ENCODE results near the gene KDM2B. TPM values are rescaled to one million over a fixed set of nuclear protein-coding genes. Genes with fewer than 3 reads are reported as not detected.
A peak's percentile ranks its signal among the peaks of the same experiment; 100 is the strongest.

KDM2B gene
- total RNA-seq, 1 donor from 2014 or later, result 79.2 TPM

DNA sequence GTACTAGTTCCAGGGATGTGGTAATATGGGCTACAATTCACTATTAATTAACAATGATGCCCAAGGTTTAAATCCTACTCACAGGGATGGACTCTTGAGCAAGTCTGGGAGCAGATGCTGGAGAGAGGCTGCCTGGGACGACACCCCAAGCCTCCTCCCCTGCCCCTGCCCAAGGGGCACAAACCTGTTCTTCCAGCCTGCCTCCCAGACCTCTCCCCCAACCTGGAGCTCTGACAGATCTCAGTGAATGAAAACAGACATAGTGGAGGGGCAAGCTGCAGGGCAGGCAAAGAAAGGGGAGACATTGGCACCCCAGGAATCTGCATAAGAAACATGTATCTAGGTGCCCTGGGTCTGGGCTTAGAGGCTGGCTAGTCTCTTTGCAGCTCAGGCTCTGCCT, 5.8 kb downstream of the KDM2B start:
- Mint-ChIP-seq H3K9me3 (ENCODE audit: low read depth) (no peaks in the 10 kb centered on the region), H3K27ac (no peak overlapping the region), H3K36me3 (ENCODE audit: insufficient read depth) (peaks cover 16% of the 10 kb centered on the region), H3K4me1 (ENCODE audit: low read depth) (peaks cover 30% of the 10 kb centered on the region), H3K4me3 (ENCODE audit: low read depth) (no peak overlapping the region), H3K27me3 (no peaks in the 10 kb centered on the region)
- TF ChIP-seq, protein P1, sequence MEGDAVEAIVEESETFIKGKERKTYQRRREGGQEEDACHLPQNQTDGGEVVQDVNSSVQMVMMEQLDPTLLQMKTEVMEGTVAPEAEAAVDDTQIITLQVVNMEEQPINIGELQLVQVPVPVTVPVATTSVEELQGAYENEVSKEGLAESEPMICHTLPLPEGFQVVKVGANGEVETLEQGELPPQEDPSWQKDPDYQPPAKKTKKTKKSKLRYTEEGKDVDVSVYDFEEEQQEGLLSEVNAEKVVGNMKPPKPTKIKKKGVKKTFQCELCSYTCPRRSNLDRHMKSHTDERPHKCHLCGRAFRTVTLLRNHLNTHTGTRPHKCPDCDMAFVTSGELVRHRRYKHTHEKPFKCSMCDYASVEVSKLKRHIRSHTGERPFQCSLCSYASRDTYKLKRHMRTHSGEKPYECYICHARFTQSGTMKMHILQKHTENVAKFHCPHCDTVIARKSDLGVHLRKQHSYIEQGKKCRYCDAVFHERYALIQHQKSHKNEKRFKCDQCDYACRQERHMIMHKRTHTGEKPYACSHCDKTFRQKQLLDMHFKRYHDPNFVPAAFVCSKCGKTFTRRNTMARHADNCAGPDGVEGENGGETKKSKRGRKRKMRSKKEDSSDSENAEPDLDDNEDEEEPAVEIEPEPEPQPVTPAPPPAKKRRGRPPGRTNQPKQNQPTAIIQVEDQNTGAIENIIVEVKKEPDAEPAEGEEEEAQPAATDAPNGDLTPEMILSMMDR (IDR thresholded peaks at IDR 0.05; ENCODE audit: unreplicated experiment), result no peak
- DNase-seq (ENCODE audit: low spot score, unreplicated experiment), result no peak

DNA sequence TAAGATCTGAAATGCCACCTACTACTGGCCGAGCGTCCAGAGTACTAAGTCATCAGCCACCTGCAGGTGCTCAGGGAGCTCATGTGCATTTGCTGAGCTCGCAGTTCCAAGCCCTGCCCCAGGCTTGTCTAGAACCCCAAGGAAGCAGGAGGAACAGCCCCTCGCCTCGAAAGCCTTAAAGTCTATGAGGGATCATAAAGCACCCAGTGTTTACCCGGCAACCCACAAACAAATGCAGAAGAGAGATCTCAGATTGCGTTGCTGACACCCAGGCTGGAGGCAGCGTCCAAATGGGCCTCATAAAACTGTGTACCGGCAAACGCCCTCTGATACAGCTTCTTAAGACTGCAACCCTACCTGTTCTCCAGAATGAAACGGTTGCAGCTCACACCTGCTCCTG, 6.8 kb downstream of the KDM2B start:
- Mint-ChIP-seq H3K27me3 (no peaks in the 10 kb centered on the region), H3K27ac (no peak overlapping the region), H3K36me3 (ENCODE audit: insufficient read depth) (peaks cover 19% of the 10 kb centered on the region), H3K4me3 (ENCODE audit: low read depth) (no peak overlapping the region), H3K4me1 (ENCODE audit: low read depth) (peaks cover 27% of the 10 kb centered on the region), H3K9me3 (ENCODE audit: low read depth) (no peaks in the 10 kb centered on the region)
- DNase-seq (ENCODE audit: low spot score, unreplicated experiment), result no peak
- TF ChIP-seq, protein P1 (IDR thresholded peaks at IDR 0.05; ENCODE audit: unreplicated experiment), result no peak

DNA sequence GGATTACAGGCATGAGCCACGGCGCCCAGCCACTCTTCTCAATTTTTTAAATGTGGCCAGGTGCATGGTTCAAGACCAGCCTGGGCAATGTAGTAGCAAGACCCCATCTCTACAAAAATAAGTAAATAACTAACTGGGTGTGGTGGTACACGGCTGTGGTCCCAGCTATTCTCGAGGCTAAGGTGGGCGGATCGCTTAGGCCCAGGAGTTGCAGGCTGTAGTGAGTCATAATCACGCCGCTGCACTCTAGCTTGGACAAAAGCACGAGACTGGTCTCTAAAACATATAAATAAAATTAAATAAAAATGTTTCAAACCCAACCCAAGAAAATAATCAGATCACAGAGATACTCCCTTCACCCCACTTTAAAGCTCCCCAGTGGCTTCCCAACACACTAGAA, 8.9 kb downstream of the KDM2B start:
- H3K27ac Mint-ChIP-seq, result no peak overlapping the region
- H3K4me3 Mint-ChIP-seq (ENCODE audit: low read depth), result no peak overlapping the region
- H3K36me3 Mint-ChIP-seq (ENCODE audit: insufficient read depth), result peaks cover 20% of the 10 kb centered on the region
- H3K4me1 Mint-ChIP-seq (ENCODE audit: low read depth), result peaks cover 18% of the 10 kb centered on the region
- H3K9me3 Mint-ChIP-seq (ENCODE audit: low read depth), result no peaks in the 10 kb centered on the region
- no peaks in the 10 kb centered on the region for H3K27me3 Mint-ChIP-seq
- DNase-seq (ENCODE audit: low spot score, unreplicated experiment), result no peak
- TF ChIP-seq, protein P1 (IDR thresholded peaks at IDR 0.05; ENCODE audit: unreplicated experiment), result no peak

DNA sequence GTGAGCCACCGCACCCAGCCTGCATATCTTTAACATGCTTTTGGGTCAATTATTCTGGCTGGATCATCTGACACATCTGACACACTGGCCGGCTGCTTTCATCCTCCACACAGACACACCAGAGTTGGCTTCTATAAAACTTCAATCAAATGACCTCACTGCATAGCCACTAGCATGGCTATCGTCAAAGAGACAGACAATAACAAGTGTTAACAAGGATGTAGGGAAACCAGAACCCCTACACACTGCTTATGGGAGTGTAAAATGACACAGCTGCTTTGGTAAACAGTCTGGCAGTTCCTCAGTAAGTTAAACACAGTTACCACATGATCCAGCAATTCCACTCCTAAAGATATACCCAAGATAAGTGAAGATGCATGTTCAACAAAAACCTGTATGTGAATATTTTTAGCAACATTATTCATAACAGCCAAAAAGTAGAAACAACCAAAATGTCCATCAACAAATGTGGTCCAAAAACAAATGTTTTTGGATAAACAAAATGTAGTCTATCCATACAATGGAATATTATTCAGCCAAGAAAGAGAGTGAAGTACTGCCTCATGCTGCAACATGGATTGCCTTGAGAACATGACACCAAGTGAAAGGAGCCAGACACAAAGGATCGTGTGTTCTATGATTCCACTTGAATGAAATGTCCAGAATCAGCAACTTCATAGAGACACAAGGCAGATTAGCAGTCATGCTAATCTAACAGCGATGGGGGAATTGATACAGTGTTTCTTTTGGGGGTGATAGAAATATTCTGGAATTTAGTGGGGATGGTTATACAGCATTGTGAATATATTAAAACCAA, 10.1 kb downstream of the KDM2B start:
- Mint-ChIP-seq H3K36me3 (ENCODE audit: insufficient read depth) (peaks cover 22% of the 10 kb centered on the region), H3K4me3 (ENCODE audit: low read depth) (no peak overlapping the region), H3K9me3 (ENCODE audit: low read depth) (no peaks in the 10 kb centered on the region), H3K27ac (no peak overlapping the region), H3K27me3 (no peaks in the 10 kb centered on the region), H3K4me1 (ENCODE audit: low read depth) (peaks cover 9% of the 10 kb centered on the region)
- TF ChIP-seq, protein P1 (IDR thresholded peaks at IDR 0.05; ENCODE audit: unreplicated experiment), result no peak
- no peak for DNase-seq (ENCODE audit: low spot score, unreplicated experiment)

DNA sequence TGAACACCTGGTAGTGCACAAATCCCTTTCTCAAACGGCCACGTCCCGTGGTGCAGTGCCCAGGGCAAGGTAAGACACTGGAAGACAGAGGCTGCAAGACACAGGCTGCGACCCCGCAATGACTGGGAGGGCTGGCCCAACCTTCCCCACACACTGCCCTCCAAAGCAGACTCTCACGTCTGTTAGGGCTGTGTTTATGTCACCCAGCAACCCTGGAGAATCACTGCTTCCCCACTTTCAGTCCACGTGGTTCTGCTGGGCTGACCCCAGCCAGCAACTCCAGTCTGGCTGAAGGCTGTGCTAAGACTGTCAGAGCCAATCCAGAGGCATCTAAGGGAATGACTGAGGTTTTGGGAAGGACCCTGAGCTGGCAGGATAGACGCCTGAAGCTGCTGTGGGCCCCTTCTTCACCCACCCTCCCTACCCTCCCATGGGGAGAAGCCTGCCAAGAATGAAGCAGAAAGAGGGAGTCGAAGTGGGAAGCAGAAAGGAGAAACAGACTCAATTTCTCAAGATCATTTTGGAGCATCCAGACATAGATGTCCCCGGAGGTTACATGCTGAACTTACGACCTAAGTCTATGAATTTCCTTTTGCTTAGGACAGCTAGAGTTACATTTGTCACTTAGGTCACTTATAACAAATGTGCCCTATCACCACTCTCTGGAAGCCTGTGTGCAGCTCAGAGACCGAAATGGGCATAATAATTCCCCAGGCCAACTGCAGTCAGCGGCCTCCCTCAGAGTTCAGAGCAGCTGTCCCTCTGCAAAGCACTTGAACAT, 11.7 kb downstream of the KDM2B start:
- Mint-ChIP-seq H3K4me1 (ENCODE audit: low read depth) (peaks cover 2% of the 10 kb centered on the region), H3K27ac (peak overlapping the region; percentile 16), H3K36me3 (ENCODE audit: insufficient read depth) (peaks cover 23% of the 10 kb centered on the region), H3K9me3 (ENCODE audit: low read depth) (no peaks in the 10 kb centered on the region), H3K4me3 (ENCODE audit: low read depth) (no peak overlapping the region), H3K27me3 (no peaks in the 10 kb centered on the region)
- no peak for DNase-seq (ENCODE audit: low spot score, unreplicated experiment)
- TF ChIP-seq, protein P1 (IDR thresholded peaks at IDR 0.05; ENCODE audit: unreplicated experiment), result no peak

Measured in progenitor cell of endocrine pancreas (in vitro differentiated cells).